GM23248 (cell line): ENCODE measurements around the gene ULK4. TPM values are rescaled to one million over a fixed set of nuclear protein-coding genes. Genes with fewer than 3 reads are reported as not detected.

Experiments
- DNase-seq: peaks from one replicate; pipeline ENCODE4 v3.0.0-alpha.2; 2015
- H2AFZ ChIP-seq: fragments of 200-600 bp; sonication (generic); 2 replicates; pipeline ENCODE4 v1.6.1; 2016; ENCODE audit warnings: antibody characterized with exemption
- H3F3A ChIP-seq: fragments of 200-600 bp; sonication (generic); 2 replicates; pipeline ENCODE4 v1.6.1; 2016; ENCODE audit warnings: mild to moderate bottlenecking, antibody characterized with exemption, mixed run types; ENCODE audit not compliant: insufficient read depth
- H3K27ac ChIP-seq: fragments of 200-600 bp; sonication (generic); 2 replicates; pipeline ENCODE4 v1.5.1; 2016; ENCODE audit warnings: mild to moderate bottlenecking
- H3K27me3 ChIP-seq: fragments of 200-600 bp; sonication (generic); replicated peaks from 2 replicates; pipeline ENCODE4 v1.6.1; 2016; ENCODE audit warnings: mild to moderate bottlenecking; ENCODE audit not compliant: insufficient read depth
- H3K36me3 ChIP-seq: fragments of 200-600 bp; sonication (generic); 2 replicates; pipeline ENCODE4 v1.6.1; 2016; ENCODE audit warnings: low read depth, mild to moderate bottlenecking
- H3K4me1 ChIP-seq: fragments of 200-600 bp; sonication (generic); 2 replicates; pipeline ENCODE4 v1.6.1; 2016; ENCODE audit warnings: mild to moderate bottlenecking; ENCODE audit not compliant: insufficient read depth
- H3K4me2 ChIP-seq: fragments of 200-600 bp; sonication (generic); one replicate; pipeline ENCODE4 v1.6.1; 2016; ENCODE audit warnings: mild to moderate bottlenecking; ENCODE audit not compliant: unreplicated experiment
- H3K4me3 ChIP-seq: fragments of 200-600 bp; sonication (generic); 2 replicates; pipeline ENCODE4 v1.5.1; 2016; ENCODE audit warnings: mild to moderate bottlenecking
- H3K79me2 ChIP-seq: fragments of 200-600 bp; sonication (generic); 2 replicates; pipeline ENCODE4 v1.6.1; 2016; ENCODE audit warnings: mild to moderate bottlenecking; ENCODE audit not compliant: insufficient read depth
- H3K9ac ChIP-seq: fragments of 200-600 bp; sonication (generic); 2 replicates; pipeline ENCODE4 v1.6.1; 2016; ENCODE audit warnings: mild to moderate bottlenecking
- H3K9me2 ChIP-seq: fragments of 200-600 bp; sonication (generic); 2 replicates; pipeline ENCODE4 v1.6.1; 2016; ENCODE audit warnings: mixed run types, mild to moderate bottlenecking, moderate library complexity; ENCODE audit not compliant: insufficient read depth
- H3K9me3 ChIP-seq: fragments of 200-600 bp; sonication (generic); one replicate; pipeline ENCODE4 v1.6.1; 2017; ENCODE audit warnings: low read depth
- H4K20me1 ChIP-seq: fragments of 200-600 bp; sonication (generic); 2 replicates; pipeline ENCODE4 v1.6.0; 2016; ENCODE audit not compliant: insufficient read depth
- EZH2 ChIP-seq: fragments of 200-600 bp; sonication (generic); IDR thresholded peaks from 2 replicates; pipeline ENCODE4 v1.6.1; 2018; ENCODE audit warnings: antibody characterized with exemption, mild to moderate bottlenecking; ENCODE audit not compliant: insufficient read depth, poor library complexity, severe bottlenecking
- EZH2phosphoT487 ChIP-seq: fragments of 200-600 bp; sonication (generic); IDR thresholded peaks from 2 replicates; pipeline ENCODE4 v1.6.1; 2018; ENCODE audit warnings: antibody characterized with exemption, moderate library complexity, mild to moderate bottlenecking, low read depth; ENCODE audit not compliant: insufficient read depth
- WGBS, 2 experiments: methylation state at CpG; one replicate each; pipeline ENCODE4 v1.1.6; 2015 to 2017; ENCODE audit warnings: low lambda C conversion rate in 2 of 2, low coverage in 1 of 2; ENCODE audit errors: missing lambda C conversion rate in 2 of 2; 5-methylcytosine and 5-hydroxymethylcytosine counted together
- in situ Hi-C: fragments of 300-500 bp; cut with MboI; formaldehyde crosslinking; loops from 2 replicates; pipeline ENCODE4 v1.15.0; 2020
- polyA plus RNA-seq: library from polyadenylated mRNA; unstranded; fragments of >200 nt; fragmentation: Nextera tagmentation; extraction: Ambion mirVana; gene quantifications from 2 replicates; pipeline ENCODE4 v1.2.1, GENCODE V29; 2016
- total RNA-seq: library from RNA; depleted of rRNA; stranded (reverse); fragments of >200 nt; shearing (Covaris generic); gene quantifications from 2 replicates; pipeline ENCODE4 v1.2.3, GENCODE V29; 2014

Gene ULK4
- total and polyA plus RNA-seq, 2 experiments from 2014 or later = 3.5 to 20.3 TPM

DNA sequence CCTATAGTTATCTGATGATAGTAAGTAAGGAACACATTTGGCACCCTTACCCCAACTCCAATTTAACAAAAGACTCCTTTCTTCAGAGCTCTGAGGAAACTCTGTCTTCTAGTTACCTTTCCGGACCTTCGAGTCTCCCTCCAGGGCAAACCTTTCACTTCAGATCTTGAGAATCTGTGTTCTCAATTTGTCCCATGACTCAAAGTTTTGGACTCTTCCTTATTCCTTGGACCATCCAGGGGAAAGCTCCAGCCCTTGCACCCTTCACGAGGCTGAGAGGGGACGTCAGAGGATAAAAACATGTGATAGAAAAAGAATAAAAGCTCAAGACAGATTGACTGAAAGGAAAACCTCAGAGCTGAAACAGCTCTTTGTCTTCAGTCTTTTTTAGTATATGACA is 685.7 kb downstream of the ULK4 start:
- Histone ChIP-seq H3K9me3 (no peaks in the 10 kb centered on the region), H3K27ac (no peak overlapping the region), H3K4me2 (no peak overlapping the region), H3K4me1 (peaks cover 15% of the 10 kb centered on the region), H2AFZ (no peak overlapping the region), H3K9ac (no peak overlapping the region), H3K9me2 (no peaks in the 10 kb centered on the region), H4K20me1 (no peaks in the 10 kb centered on the region), H3K36me3 (no peaks in the 10 kb centered on the region), H3K79me2 (no peaks in the 10 kb centered on the region), H3K4me3 (no peak overlapping the region), H3F3A (peaks cover 15% of the 10 kb centered on the region; the same call in 1 of the 2 replicates), H3K27me3 (no peaks in the 10 kb centered on the region)
- peak; percentile 14 for DNase-seq
- 52 to 56% methylated on average over 4 of the region's 4 CpGs for WGBS, 2 experiments
- in situ Hi-C loops = no loop called here
- TF ChIP-seq EZH2phosphoT487 (no peak), EZH2 (no peak)

DNA sequence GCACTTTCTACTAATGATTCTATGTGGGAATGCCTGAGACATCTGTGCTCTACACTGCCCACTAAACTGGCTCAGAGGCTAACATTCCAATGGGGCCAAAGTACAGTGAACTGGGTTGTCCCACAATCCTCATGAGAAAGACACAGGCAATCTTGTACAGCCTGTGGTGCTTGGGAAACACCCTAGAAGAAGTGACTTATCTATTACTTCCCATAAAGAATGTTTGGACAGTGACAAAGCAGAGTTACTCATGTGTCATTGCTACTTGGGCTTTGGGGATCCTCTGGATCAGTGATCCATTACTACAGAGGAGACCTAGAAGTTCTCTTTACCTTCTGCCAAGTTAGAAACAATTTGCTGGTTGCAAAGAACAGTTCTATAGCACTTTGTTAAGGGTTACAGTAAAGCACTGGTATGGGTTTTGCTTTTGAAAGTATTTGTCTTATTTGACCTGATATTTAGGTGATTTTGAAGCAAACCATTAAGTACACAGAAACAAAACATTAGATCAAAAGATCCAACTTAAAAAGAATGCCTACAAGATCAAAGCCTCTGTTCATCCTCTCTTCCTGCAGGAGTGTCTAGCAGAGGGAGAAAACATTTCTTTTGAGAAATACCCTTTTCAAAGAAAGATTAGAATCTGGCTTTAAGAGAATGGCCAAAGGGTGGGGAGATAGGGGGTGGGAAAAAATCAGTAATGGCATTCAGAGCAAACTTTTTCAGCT is 686.8 kb downstream of the ULK4 start:
- Histone ChIP-seq H3K4me1 (peaks cover 15% of the 10 kb centered on the region), H3K9me3 (no peaks in the 10 kb centered on the region), H3K36me3 (no peaks in the 10 kb centered on the region), H3K79me2 (no peaks in the 10 kb centered on the region), H3K4me2 (no peak overlapping the region), H3K4me3 (no peak overlapping the region), H3F3A (peaks cover 15% of the 10 kb centered on the region; the same call in 1 of the 2 replicates), H3K9ac (no peak overlapping the region), H3K9me2 (no peaks in the 10 kb centered on the region), H4K20me1 (no peaks in the 10 kb centered on the region), H3K27me3 (no peaks in the 10 kb centered on the region), H2AFZ (no peak overlapping the region), H3K27ac (peak overlapping the region; percentile 31)
- in situ Hi-C loops = no loop called here
- TF ChIP-seq EZH2 (no peak), EZH2phosphoT487 (no peak)
- DNase-seq = peak; percentile 88

DNA sequence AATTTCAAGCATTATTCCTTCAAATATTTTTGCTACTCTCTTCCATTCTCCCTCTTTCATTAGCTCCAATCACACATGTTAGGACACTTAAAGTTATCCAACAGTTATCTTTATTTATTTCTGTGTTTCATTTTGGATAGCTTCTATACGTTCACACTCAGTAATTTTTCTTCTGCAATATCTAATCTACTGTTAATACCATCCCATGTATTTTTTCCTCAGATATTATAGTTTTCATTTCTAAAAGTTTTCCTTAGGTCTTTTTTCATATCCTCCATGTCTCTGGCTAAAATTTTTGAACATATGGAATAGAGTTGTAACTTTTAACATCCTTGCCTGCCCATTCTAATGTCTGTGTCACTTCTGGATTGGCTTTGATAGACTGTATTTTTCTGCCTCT is 689.2 kb downstream of the ULK4 start:
- 96 to 97% methylated on average over 1 of the region's 1 CpG for WGBS, 2 experiments
- Histone ChIP-seq H3K9me2 (no peaks in the 10 kb centered on the region), H4K20me1 (no peaks in the 10 kb centered on the region), H3K4me3 (no peak overlapping the region), H3K27ac (no peak overlapping the region), H3K9ac (no peak overlapping the region), H3K4me2 (no peak overlapping the region), H3F3A (peaks cover 15% of the 10 kb centered on the region; the same call in 1 of the 2 replicates), H3K9me3 (no peaks in the 10 kb centered on the region), H3K36me3 (no peaks in the 10 kb centered on the region), H2AFZ (no peak overlapping the region), H3K4me1 (peaks cover 21% of the 10 kb centered on the region), H3K79me2 (no peaks in the 10 kb centered on the region), H3K27me3 (no peaks in the 10 kb centered on the region)
- TF ChIP-seq EZH2 = no peak
- TF ChIP-seq EZH2phosphoT487 = no peak
- no peak for DNase-seq
- in situ Hi-C loops = no loop called here

DNA sequence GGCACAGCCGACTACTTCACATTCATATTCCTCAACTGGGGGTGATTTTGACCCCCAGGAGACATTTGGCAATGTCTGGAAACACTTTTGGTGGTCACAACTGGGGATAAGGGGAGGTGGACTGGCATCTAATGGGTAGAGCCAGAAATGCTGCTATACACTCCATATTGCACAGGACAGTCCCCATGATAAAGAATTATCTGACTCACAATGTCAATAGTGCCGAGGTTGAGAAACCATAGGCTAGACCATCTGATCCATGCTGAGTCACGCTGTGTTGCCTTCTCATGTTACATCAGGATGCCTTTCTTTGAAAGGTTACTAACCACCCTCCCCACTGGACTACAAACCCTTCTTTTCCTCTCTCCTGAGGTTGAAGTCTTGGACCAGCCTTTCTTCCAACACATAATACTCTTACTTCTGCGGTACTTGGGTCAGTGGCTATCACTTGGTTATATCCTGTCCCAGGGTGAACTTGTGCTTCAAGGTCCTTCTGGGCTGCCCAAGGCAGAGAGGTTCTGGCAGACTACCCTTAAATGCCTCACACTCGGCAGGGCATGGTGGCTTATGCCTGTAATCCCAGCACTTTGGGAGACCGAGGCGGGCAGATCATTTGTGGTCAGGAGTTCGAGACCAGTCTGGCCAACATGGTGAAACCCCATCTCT is 693.8 kb downstream of the ULK4 start:
- H3K9ac ChIP-seq = no peak overlapping the region
- H3K4me1 ChIP-seq = peaks cover 21% of the 10 kb centered on the region
- H3K27ac ChIP-seq = 0 out of 2 replicates have a peak overlapping the region, but pooled peaks have one; percentile 19
- WGBS, 2 experiments = 72% methylated on average over 8 of the region's 8 CpGs
- H3K4me2 ChIP-seq = peak overlapping the region; percentile 25
- no peaks in the 10 kb centered on the region for H3K79me2 ChIP-seq
- no peak overlapping the region for H3K4me3 ChIP-seq
- in situ Hi-C loops = no loop called here
- no peaks in the 10 kb centered on the region for H3K36me3 ChIP-seq
- TF ChIP-seq EZH2 (no peak), EZH2phosphoT487 (no peak)
- H3F3A ChIP-seq = no peaks in the 10 kb centered on the region
- no peaks in the 10 kb centered on the region for H3K9me2 ChIP-seq
- no peaks in the 10 kb centered on the region for H4K20me1 ChIP-seq
- H3K27me3 ChIP-seq = no peaks in the 10 kb centered on the region
- H2AFZ ChIP-seq = no peak overlapping the region
- peak; percentile 98 for DNase-seq
- no peaks in the 10 kb centered on the region for H3K9me3 ChIP-seq
